Aorta (tissue), 5 donors: ENCODE data around the gene SLC38A8. TPM values are rescaled to one million over a fixed set of nuclear protein-coding genes. Genes with fewer than 3 reads are reported as not detected.
A peak's percentile ranks its signal among the peaks of the same experiment; 100 is the strongest.

Source experiments
- ATAC-seq: fragments of 200-7000 bp; cut with Tn5 transposase; one replicate; pipeline ENCODE4 v1.9.1; 2022; ENCODE audit warnings: moderate library complexity; ENCODE audit not compliant: low FRiP score
- DNase-seq, 2 donors: peaks; one replicate each; pipeline ENCODE4 v3.0.0-alpha.2; 2020
- H3K27ac ChIP-seq, 2 donors: one replicate each; pipeline ENCODE4 v1.5.1; 2013; ENCODE audit warnings: low read length in 2 of 2, mild to moderate bottlenecking in 2 of 2, moderate library complexity in 2 of 2, control low read depth in 1 of 2, inconsistent platforms in 1 of 2, low read depth in 1 of 2
- H3K27me3 ChIP-seq, 2 donors: one replicate each; pipeline ENCODE4 v1.6.1; 2013; ENCODE audit warnings: control low read depth in 1 of 2, low read length in 1 of 2, mild to moderate bottlenecking in 1 of 2, moderate library complexity in 1 of 2; ENCODE audit not compliant: insufficient read depth in 2 of 2, control insufficient read depth in 1 of 2
- H3K36me3 ChIP-seq, 2 donors: one replicate each; pipeline ENCODE4 v1.6.1; 2013; ENCODE audit warnings: control low read depth in 1 of 2, low read length in 1 of 2, mild to moderate bottlenecking in 1 of 2; ENCODE audit not compliant: insufficient read depth in 2 of 2, control insufficient read depth in 1 of 2
- H3K4me1 ChIP-seq, 2 donors: one replicate each; pipeline ENCODE4 v1.6.1; 2013; ENCODE audit warnings: low read length in 2 of 2, control low read depth in 1 of 2, mild to moderate bottlenecking in 1 of 2, moderate library complexity in 1 of 2; ENCODE audit not compliant: insufficient read depth in 2 of 2, control insufficient read depth in 1 of 2
- H3K4me3 ChIP-seq, 2 donors: one replicate each; pipeline ENCODE4 v1.5.1; 2013; ENCODE audit warnings: low read length in 2 of 2, control low read depth in 1 of 2, mild to moderate bottlenecking in 1 of 2
- H3K9me3 ChIP-seq: one replicate; pipeline ENCODE4 v1.6.1; 2013; ENCODE audit warnings: mild to moderate bottlenecking, low read length; ENCODE audit not compliant: control insufficient read depth
- WGBS, 2 donors: extraction: QIAGEN DNeasy Blood & Tissue Kit; methylation state at CpG; one replicate each; pipeline ENCODE4 v1.1.7; 2013; 5-methylcytosine and 5-hydroxymethylcytosine counted together
- intact Hi-C, 2 donors: fragments of 100-400 bp; cut with DNase I; formaldehyde crosslinking; loops; one replicate each; pipeline versions ENCODE4 v1.14.2 to v1.15.0; 2022
- polyA plus RNA-seq, 2 donors: library from polyadenylated mRNA; stranded (reverse); fragments of 200-250 nt; gene quantifications; one replicate each; pipeline ENCODE4 v1.2.3, GENCODE V29; 2013
- total RNA-seq, 2 donors: library from RNA; stranded (reverse); fragmentation: NEBNext Ultra II Directional; extraction: Animal tissue kit (Norgen Biotek cat#: 25700); gene quantifications; one replicate each; pipeline ENCODE4 v1.2.1, GENCODE V29; 2021
- donor health status: healthy with polysubstance abuse.
- donor health status: Bipolar disorder and iron deficiency.
- donor health status: DM: no; HTN: no; CAD: no.
- donor health status: DM: no; HTN: no; CAD: no.
- donor health status: DM: yes; HTN: yes; CAD: no.

The SLC38A8 gene
- total and polyA plus RNA-seq, 4 donors, result not detected

DNA sequence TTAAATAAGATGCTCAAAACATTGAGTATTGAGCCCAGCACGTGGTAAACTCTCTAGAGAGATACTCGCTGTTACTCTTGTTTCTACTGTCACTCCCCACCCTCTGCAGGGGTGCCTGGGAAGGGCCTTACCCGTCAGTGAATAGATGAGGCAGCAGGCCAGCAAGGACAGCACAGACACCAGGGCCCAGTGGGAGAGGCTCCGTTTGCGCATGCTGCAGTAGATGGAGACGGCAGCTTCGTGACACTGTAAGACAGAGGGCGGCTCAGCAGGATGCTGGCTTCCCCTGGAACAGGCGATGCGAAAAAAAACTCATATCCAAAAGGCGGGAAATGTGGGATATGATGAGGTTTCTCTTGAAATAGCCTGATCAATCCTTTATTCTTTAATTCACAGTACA lies 20.0 kb downstream of the SLC38A8 start:
- Histone ChIP-seq H3K4me1 (no peaks in the 10 kb centered on the region), H3K4me3 (no peak overlapping the region), H3K36me3 (no peaks in the 10 kb centered on the region), H3K27me3 (no peaks in the 10 kb centered on the region), H3K9me3 (peaks cover 15% of the 10 kb centered on the region), H3K27ac (no peak overlapping the region)
- ATAC-seq (no peak), DNase-seq (no peak)
- 77 to 78% methylated on average over 11 of the region's 11 CpGs for WGBS, 2 donors
- intact Hi-C loops, result no loop called here

DNA sequence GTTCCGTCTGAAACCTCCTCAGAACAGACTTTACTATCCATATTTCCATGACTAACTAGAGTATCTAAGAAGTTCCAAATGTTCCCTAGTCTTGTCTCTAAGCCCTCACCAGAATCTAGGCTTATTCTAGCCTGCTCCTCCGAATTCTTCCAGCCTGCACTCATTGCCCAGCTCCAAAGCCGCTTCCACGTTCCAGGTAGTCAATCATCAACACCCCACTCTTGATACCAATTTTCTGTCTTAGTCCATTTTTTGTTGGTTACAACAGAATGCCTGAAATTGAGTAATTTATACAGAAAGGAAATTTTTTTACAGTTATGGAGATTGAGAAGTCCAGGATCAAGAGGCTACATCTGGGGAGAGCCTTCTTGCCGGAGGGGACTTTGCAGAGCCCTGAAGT lies 21.1 kb downstream of the SLC38A8 start:
- no peak overlapping the region for H3K27ac ChIP-seq
- no peaks in the 10 kb centered on the region for H3K27me3 ChIP-seq
- no peaks in the 10 kb centered on the region for H3K36me3 ChIP-seq
- 91 to 94% methylated on average over 5 of the region's 5 CpGs for WGBS, 2 donors
- DNase-seq (no peak), ATAC-seq (no peak)
- peaks cover 16% of the 10 kb centered on the region for H3K9me3 ChIP-seq
- no peak overlapping the region for H3K4me3 ChIP-seq
- intact Hi-C loops, result no loop called here
- no peaks in the 10 kb centered on the region for H3K4me1 ChIP-seq

DNA sequence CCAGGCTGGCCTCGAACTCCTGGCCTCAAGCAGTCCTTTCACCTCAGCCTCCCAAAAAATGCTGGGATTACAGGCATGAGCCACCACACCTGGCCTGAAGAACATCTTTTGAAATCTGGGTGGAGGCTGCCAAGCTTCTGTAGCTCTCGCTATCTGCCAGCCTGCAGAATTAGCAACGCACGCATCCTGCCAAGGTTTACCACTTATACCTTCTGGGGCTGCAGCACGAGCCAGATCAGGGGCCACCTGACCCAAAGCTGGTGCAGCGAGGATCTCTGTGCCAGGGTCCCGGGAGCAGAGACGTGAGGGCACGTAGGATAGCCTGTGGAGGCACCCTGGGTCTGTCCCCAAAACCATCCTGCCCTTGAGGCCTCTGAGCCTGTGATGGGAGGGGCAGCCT lies 22.2 kb downstream of the SLC38A8 start:
- peaks cover 16% of the 10 kb centered on the region for H3K9me3 ChIP-seq
- H3K4me3 ChIP-seq, result no peak overlapping the region
- H3K36me3 ChIP-seq, result no peaks in the 10 kb centered on the region
- DNase-seq (no peak), ATAC-seq (no peak)
- no peaks in the 10 kb centered on the region for H3K4me1 ChIP-seq
- intact Hi-C loops, result no loop called here
- no peak overlapping the region for H3K27ac ChIP-seq
- 87 to 89% methylated on average over 9 of the region's 9 CpGs for WGBS, 2 donors
- no peaks in the 10 kb centered on the region for H3K27me3 ChIP-seq

DNA sequence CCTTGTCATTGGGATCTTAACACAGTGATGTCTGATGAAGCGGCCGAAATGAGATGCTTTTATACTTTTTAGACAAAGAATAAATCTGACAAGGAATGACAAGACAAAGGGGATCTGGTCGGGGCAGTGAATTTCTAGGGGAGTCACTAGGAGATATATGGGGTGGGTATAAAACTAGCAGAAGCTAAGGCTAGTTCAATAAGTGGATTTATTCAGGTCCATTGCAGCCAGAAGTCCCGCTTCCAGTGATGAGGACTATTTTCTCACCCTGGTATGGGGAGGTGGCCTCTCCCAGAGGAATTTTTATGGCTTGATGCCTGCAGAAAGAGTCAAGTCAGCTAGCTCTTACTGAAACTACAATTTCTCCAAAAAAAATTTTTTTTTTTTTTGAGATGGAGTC lies 23.9 kb downstream of the SLC38A8 start:
- Histone ChIP-seq H3K4me3 (no peak overlapping the region), H3K36me3 (no peaks in the 10 kb centered on the region), H3K9me3 (peaks cover 16% of the 10 kb centered on the region), H3K27ac (no peak overlapping the region), H3K4me1 (no peaks in the 10 kb centered on the region), H3K27me3 (no peaks in the 10 kb centered on the region)
- 83 to 85% methylated on average over 4 of the region's 4 CpGs for WGBS, 2 donors
- ATAC-seq (no peak), DNase-seq (no peak)
- intact Hi-C loops, result no loop called here

DNA sequence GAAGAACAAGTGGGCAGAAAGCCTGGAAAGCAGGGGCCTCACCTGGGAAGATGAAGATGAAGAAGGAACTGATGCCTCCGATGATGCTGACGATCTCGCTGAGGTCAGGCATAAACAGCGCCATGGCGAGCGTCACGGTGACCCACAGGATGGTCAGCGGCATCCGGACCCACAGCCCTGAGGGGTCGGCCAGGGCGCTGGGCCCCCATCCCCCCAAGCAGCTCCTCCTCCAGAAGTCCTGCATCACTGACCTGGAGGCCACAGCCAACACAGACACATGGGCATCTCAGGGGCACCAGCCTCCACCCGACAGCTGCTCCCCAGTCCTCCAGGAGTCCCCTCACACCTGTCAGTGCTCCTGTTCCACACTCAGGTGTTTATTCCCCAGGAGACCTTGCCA lies 26.1 kb downstream of the SLC38A8 start:
- Histone ChIP-seq H3K9me3 (peaks cover 10% of the 10 kb centered on the region), H3K36me3 (no peaks in the 10 kb centered on the region), H3K27me3 (no peaks in the 10 kb centered on the region), H3K27ac (no peak overlapping the region), H3K4me1 (no peaks in the 10 kb centered on the region), H3K4me3 (no peak overlapping the region)
- WGBS, 2 donors, result 92 to 94% methylated on average over 12 of the region's 12 CpGs
- DNase-seq (no peak), ATAC-seq (no peak)
- intact Hi-C loops, result no loop called here

DNA sequence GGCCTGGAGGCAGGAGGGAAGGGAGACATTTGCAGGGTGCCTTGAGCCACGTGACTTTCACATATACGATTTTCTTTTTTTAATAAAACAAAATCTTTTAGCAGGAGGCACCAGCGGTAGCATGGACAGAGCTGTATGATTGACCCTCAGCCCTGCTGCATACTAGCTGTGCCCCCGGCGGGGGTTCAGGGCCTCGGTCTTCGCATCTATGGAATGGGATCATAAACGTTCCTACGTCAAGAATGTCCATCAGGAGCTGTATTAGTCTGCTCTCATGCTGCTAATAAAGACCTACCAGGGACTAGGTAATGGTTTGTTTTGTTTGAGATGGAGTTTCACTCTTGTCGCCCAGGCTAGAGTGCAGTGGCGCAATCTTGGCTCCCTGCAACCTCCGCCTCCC lies 27.2 kb downstream of the SLC38A8 start:
- Histone ChIP-seq H3K36me3 (no peaks in the 10 kb centered on the region), H3K4me1 (no peaks in the 10 kb centered on the region), H3K9me3 (peaks cover 4% of the 10 kb centered on the region), H3K27me3 (no peaks in the 10 kb centered on the region), H3K4me3 (no peak overlapping the region), H3K27ac (no peak overlapping the region)
- intact Hi-C loops, result no loop called here
- no peak for DNase-seq
- WGBS, 2 donors, result 77 to 83% methylated on average over 12 of the region's 12 CpGs
- no peak for ATAC-seq

DNA sequence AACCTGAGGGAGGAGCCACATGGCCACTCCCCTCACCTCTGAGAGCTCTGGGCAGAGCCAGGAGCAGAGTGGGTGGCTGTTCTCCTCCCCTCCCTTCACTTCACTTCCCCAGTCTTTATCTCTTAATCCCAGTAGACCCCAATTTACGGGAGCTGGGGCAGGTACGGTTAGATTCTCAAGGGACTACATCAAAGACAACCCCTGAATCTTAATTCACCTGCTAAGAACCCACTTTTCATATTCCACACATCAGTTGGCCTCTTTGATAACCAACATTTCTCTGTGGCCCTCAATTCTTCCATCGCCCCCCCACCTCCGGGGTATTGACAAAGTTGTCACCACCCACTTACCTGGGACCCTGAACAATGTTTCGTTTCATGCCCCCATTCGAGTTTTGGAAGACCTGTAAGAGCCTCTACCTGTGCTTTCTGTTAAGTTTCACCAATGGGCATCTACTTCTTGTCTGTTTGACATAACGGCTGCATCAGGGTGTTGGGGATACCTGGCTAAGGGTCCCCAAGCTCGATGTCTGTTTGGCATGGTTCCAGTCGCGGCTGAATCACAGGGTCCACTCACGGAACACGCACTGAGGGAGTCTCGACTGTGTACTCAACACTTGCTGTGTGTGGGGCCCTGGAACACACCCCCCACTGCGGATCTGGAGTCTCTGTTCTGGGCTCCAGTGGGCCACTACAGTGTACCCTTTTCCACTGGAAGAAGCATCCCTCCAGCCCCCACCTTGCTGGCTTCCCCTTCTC lies 27.8 kb downstream of the SLC38A8 start:
- intact Hi-C loops, result no loop called here
- no peak for ATAC-seq
- H3K27me3 ChIP-seq, result no peaks in the 10 kb centered on the region
- DNase-seq, result no peak
- H3K4me3 ChIP-seq, result no peak overlapping the region
- H3K27ac ChIP-seq, result no peak overlapping the region
- WGBS, 2 donors, result 71 to 73% methylated on average over 14 of the region's 14 CpGs
- H3K36me3 ChIP-seq, result no peaks in the 10 kb centered on the region
- peaks cover 4% of the 10 kb centered on the region for H3K9me3 ChIP-seq
- H3K4me1 ChIP-seq, result no peaks in the 10 kb centered on the region

DNA sequence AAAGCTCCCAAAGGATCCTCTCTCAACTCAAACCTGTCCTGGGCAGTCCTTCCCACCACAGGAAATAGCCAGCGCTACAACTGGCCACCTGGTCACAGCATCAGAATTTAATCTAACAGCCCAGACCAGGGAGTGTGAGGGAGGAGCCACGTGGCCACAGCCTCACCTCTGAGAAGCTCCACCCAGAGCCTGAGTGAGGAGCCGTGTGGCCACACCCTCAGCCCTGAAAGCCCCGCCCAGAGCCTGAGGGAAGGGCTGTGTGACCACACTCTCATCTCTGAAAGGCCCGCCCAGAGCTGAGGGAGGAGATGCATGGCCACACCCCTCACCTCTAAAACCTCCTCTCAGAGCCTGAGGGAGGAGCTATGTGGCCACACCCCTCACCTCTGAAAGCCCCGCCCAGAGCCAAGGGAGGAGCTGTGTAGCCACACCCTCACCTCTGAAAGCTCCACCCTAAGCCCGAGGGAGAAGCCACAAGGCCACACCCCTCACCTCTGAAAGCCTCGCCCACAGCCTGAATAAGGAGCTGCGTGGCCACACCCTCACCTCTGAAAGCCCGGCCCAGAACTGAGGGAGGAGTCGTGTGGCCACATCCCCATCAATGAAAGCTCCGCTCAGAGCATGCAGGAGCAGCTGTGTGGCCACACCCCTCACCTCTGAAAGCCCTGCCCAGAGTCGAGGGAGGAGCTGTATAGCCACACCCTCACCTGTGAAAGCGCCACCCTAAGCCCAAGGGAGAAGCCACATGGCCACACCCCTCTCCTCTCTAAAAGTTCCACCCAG lies 28.6 kb downstream of the SLC38A8 start:
- DNase-seq, result no peak
- intact Hi-C loops, result no loop called here
- Histone ChIP-seq H3K27me3 (no peaks in the 10 kb centered on the region), H3K4me3 (no peak overlapping the region), H3K9me3 (peaks cover 2% of the 10 kb centered on the region), H3K4me1 (no peaks in the 10 kb centered on the region), H3K27ac (no peak overlapping the region), H3K36me3 (no peaks in the 10 kb centered on the region)
- peak; percentile 23 for ATAC-seq
- WGBS, 2 donors, result 13 to 15% methylated on average over 14 of the region's 14 CpGs

DNA sequence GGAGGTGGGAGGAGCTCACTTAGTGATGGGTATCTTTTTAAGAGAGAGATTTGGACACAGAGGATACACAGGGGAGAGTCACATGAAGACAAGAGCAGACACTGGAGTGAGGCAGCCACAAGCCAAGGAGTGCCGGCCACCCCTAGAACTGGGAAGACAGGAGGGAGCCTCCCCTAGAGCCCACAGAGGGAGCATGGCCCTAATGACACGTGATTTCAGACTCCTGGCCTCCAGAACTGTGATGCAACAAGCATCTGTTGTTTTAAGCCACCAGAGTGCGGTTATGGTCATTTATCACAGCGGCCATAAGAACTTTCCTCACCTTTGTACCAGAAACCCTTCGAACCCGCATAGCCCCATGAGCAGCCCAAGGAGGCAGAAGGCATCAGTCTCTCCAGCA lies 33.3 kb downstream of the SLC38A8 start:
- WGBS, 2 donors, result 80 to 81% methylated on average over 6 of the region's 6 CpGs
- intact Hi-C loops, result no loop called here
- Histone ChIP-seq H3K27ac (no peak overlapping the region), H3K36me3 (no peaks in the 10 kb centered on the region), H3K4me3 (no peak overlapping the region), H3K4me1 (no peaks in the 10 kb centered on the region), H3K27me3 (no peaks in the 10 kb centered on the region), H3K9me3 (no peaks in the 10 kb centered on the region)
- no peak for ATAC-seq
- DNase-seq, result peak in 1 of 2 donors; percentile 15
